A204.1 (cell line): ENCODE measurements around the gene CNPY1.
"Not testable (repeated sequence)": the region's sequence is repeated elsewhere in the genome, so short reads cannot be mapped to it uniquely, and the experiment has no call there.

ENCODE experiments used
- FAIRE-seq: peaks from 2 replicates; lab custom pipeline; 2012; peaks lifted over from hg19 to GRCh38; lab: Jason Lieb, UNC

CNPY1 gene

GRCh38 chr7:155546449-155546848 is at the start of gene CNPY1:
CNPY1 (minus strand) TSS chr7:155546559; CDS start chr7:155545929, 630 bp downstream.
- not testable (repeated sequence) for FAIRE-seq

GRCh38 chr7:155594961-155595366 is 48.6 kb upstream of the CNPY1 start:
- no peak for FAIRE-seq

GRCh38 chr7:155594163-155594732 is 47.9 kb upstream of the CNPY1 start:
- no peak for FAIRE-seq

- FAIRE-seq, result no peak
Measured at GRCh38 chr7:155593461-155594162, 47.3 kb upstream of the CNPY1 start.

GRCh38 chr7:155591055-155591775 is 44.9 kb upstream of the CNPY1 start:
- FAIRE-seq, result no peak

- no peak for FAIRE-seq
Measured at GRCh38 chr7:155590215-155591018, 44.1 kb upstream of the CNPY1 start.

GRCh38 chr7:155589001-155589980 is 42.9 kb upstream of the CNPY1 start:
- FAIRE-seq, result no peak

GRCh38 chr7:155588468-155588998 is 42.2 kb upstream of the CNPY1 start:
- FAIRE-seq, result no peak

- FAIRE-seq, result no peak
Measured at GRCh38 chr7:155587486-155587885, 41.1 kb upstream of the CNPY1 start.

- FAIRE-seq, result no peak
Measured at GRCh38 chr7:155586843-155587440, 40.6 kb upstream of the CNPY1 start.

GRCh38 chr7:155585951-155586350 is 39.6 kb upstream of the CNPY1 start:
- FAIRE-seq, result no peak

- FAIRE-seq, result no peak
Measured at GRCh38 chr7:155585532-155585895, 39.2 kb upstream of the CNPY1 start.

GRCh38 chr7:155584763-155585531 is 38.6 kb upstream of the CNPY1 start:
- no peak for FAIRE-seq

GRCh38 chr7:155584261-155584660 is 37.9 kb upstream of the CNPY1 start:
- FAIRE-seq, result no peak

- FAIRE-seq, result no peak
Measured at GRCh38 chr7:155583636-155584035, 37.3 kb upstream of the CNPY1 start.

GRCh38 chr7:155581954-155582353 is 35.6 kb upstream of the CNPY1 start:
- FAIRE-seq, result no peak

- FAIRE-seq, result no peak
Measured at GRCh38 chr7:155581107-155581830, 34.9 kb upstream of the CNPY1 start.

- no peak for FAIRE-seq
Measured at GRCh38 chr7:155580367-155580766, 34.0 kb upstream of the CNPY1 start.

GRCh38 chr7:155579565-155579964 is 33.2 kb upstream of the CNPY1 start:
- no peak for FAIRE-seq
